Activated CD8-positive, alpha-beta memory T cell treated with anti-CD3 and anti-CD28 coated beads for 48 hours (primary cell): ENCODE results near the gene SCN8A.

ENCODE experiments used
- DNase-seq, 3 experiments: peaks; one replicate each; pipeline ENCODE4 v3.0.0-alpha.2; 2020; ENCODE audit warnings: low read depth in 2 of 3, low spot score in 2 of 3

Gene SCN8A

DNA sequence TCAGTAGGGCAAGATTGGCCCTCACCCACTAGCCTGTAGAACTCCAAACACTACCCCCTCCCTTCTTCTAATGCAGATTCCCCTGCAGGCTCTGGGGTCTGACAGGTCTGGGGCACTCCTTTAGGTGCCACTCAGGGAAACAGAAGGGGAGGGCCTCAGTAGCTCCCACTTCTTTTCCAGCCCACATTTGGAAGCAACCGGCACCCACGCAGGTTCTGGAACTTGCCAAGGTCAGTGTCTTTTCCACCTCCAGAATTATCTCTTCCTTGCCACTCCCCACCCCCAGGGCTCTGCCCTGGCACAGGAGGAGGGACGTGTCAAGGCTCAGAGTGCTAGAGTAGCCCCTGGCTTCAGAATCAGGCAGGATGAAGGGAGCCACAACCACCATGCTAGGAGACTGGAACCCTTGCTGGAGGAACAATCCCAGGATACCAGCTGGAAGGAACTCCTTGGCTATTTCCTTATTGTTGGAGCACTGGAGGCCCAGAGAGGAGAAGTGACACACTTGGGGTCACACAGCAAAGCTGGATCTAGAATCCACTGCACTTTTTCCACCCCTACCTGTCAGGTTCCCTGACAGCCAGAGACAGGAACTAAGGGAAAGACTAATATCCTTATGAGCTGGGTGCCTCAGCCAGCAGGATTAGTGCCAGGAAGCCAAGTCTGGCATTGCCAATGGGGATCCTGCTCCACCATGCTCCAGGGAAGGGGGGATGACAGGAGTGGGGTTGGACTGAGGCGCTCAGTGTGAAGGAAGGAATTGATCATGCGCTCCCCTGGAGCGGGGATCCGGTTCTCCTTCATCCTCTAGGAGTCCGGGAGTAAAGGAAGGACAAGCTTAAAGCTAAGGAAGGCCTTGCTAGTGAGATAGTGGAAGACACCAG is 259.3 kb downstream of the SCN8A start:
- DNase-seq: no peak

DNA sequence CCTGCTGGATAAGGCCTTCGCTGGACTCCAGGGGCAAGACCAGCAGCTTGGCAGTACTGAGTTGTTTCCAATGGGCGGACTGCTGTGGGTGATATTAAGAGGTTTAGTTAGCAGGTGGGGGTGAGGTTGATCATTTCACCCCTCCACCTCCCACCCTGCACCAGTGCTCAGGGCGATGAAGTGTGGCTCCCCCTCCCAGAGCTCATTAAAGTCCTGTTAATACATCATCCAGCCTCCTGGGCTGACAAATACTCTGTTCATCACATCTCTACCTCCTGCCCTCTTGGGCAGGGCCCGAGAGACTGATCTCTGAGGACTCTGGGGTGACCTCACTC is 259.9 kb downstream of the SCN8A start:
- no peak for DNase-seq

DNA sequence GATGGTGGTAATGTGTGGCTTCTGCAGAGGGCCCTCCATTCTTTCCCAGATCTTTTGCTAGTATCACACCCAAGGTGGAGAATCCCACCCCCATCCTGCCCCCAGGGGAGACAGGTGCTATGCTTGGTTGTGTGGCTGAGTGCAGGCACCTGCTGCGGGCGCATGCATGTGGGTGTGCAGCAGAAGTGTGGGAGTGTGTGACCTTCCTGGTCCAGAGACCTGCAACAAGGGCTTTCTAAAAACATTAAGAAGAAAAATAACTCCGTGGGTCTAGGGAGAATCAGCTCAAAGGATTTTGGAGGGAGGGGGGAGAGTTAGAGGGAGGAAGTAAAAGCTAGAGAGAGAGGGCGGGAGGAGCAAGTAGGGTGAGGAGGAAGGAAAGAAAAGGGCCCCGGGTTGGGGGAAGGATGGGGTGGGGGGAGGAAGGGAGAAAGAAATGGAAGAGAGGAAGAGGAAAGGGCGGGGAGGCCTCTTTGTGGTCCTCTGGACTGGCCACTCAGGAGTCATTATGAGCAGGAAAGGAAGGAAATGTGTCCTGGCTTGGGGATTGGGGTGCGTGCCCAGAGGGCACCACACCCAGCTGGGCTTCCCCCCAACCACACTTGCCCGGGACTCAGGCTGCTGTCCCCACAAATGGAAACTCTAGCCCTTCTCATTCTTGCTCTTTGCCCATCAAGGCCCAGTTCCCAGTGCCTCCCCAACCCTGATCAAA is 260.5 kb downstream of the SCN8A start:
- DNase-seq: no peak

DNA sequence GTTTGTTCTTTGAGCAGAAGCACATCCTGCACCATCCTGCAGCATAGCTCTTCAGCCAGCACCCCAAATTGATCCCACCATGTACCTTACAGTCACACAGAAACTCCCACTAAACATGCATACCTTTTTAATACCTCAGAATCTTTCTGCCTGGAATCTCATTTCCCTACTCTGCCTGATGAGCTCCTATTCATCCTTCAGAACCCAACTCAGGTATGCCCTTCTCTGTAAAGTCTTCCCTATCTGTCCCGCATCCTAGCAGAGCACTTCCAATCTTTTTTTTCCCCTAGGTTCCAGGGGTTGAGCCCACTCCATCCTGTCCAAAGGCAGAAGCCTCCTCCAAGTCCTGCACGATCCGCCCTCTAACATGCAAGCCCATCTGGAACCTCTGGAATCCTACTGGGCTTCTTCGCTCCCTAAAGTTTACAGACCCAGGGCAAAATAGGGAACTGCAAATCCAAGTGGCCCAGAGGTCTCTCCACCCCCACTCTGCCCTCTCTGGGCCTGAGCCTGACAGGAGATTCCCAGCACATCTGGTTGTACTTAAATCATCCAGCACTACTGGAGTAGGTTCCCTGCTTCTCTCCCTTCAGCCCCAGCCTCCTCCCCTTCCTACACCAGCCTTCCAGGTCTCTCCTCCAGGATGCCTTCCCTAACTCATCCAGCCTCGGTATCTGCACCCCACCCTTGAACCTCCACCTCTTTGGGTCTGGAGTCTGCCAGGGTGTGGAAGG is 261.5 kb downstream of the SCN8A start:
- no peak for DNase-seq

DNA sequence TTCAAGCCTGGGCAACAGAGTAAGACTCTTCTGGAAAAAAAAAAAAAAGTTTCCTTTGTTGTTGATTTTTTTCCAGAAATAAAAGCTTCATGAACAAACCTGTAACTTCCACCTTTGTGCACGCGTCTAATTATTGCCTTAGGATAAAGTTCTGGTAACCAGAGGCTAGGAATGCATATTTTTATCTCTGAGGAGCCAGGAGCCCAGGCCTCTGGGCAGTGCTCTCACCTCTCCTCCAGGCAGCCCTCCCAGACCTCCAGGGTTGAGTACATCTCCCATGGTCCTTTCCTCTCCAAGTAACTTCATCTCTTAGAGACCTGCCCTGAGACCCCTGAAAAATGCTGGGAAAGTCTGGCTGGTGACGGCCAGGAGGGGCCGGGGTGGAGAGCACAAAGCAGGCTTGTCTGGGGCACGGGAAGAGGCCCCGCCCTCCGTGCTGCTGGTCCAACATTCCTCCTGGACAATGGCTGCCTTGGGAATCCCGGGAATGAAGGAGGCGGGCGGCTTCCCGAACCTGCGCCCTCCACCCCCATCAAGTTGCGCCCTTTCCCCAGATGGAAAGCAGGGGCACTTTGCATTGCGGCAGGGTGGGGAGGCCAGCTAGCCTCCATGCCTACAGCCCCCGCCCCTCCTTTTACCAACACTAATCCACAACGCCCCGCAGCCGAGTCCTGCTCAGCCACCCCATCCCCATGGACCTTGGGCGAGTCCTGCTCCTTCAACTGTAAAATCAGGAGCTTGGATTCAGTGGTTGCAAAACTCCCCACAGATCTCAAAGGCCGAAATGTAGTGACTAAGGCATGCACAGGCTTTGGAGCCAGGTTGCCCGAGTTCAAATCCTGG is 264.8 kb downstream of the SCN8A start:
- DNase-seq: no peak

DNA sequence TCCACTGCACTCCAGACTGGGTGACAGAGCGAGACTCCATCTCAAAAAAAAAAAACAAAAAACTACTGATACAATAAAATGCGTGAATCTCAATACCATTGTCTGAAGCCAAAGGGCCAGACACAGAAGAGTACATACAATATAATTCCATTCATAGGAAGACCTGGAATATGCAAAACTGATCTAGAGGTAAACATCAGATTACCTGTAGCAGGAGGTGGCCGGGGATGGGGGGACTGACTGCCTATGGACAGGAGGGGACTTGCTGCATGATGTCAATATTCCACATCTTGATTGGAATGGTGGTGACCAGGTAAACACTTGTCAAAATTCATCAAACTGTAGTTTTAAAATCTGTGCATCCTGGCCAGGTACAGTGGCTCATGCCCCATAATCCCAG is 270.0 kb downstream of the SCN8A start:
- DNase-seq: no peak
